ENCODE results near the gene ADRM1.

The ADRM1 gene

DNA sequence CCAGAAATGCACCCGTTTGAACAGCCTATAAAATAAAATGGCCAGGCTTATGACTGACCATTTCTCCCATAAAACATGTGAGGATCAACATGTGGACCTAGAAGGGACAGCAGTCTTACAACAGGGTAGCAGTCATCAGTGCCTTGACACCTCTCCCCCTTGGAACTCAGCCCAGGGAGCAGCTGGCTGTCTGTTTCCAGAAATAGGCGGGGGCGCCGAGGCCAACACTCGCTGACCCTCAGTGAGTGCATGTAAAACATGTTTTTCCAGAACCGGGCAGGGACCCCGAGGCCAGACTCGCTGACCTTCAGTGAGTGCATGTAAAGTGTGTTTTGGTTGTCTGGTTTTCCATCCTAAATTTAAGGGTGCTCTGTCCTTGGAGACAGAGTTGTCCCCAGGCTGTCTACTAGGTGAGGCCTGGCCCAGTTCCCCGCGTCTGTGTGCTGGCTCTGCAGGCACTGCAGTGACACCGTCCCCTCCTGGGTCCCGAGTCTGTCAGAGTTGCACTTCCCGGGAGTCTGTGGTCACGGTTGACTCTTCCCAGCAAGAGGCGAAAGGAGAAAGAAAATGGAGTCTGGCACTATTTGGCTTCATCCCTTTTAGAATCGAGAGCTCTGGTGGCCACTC, 19.8 kb upstream of the ADRM1 start:
- H3K27ac ChIP-seq (ENCODE audit: low read length), result no peak overlapping the region
- no peak overlapping the region for H2AFZ ChIP-seq (ENCODE audit: low read depth, low read length)
- no peaks in the 10 kb centered on the region for H3K9me3 ChIP-seq (ENCODE audit: insufficient read depth, low read length)
- no peaks in the 10 kb centered on the region for H3K4me1 ChIP-seq (ENCODE audit: low read length)
- H3K4me2 ChIP-seq (ENCODE audit: low read length), result no peak overlapping the region
- H3K9ac ChIP-seq (ENCODE audit: low read length), result no peak overlapping the region
- no peaks in the 10 kb centered on the region for H4K20me1 ChIP-seq (ENCODE audit: insufficient read depth, low read length)
- H3K27me3 ChIP-seq (ENCODE audit: low read depth, low read length), result no peaks in the 10 kb centered on the region
- no peak overlapping the region for H3K4me3 ChIP-seq (ENCODE audit: low read length)
- no peak for TF ChIP-seq EZH2phosphoT487 (IDR thresholded peaks at IDR 0.05; ENCODE audit: low read depth)
- TF ChIP-seq, protein P1, sequence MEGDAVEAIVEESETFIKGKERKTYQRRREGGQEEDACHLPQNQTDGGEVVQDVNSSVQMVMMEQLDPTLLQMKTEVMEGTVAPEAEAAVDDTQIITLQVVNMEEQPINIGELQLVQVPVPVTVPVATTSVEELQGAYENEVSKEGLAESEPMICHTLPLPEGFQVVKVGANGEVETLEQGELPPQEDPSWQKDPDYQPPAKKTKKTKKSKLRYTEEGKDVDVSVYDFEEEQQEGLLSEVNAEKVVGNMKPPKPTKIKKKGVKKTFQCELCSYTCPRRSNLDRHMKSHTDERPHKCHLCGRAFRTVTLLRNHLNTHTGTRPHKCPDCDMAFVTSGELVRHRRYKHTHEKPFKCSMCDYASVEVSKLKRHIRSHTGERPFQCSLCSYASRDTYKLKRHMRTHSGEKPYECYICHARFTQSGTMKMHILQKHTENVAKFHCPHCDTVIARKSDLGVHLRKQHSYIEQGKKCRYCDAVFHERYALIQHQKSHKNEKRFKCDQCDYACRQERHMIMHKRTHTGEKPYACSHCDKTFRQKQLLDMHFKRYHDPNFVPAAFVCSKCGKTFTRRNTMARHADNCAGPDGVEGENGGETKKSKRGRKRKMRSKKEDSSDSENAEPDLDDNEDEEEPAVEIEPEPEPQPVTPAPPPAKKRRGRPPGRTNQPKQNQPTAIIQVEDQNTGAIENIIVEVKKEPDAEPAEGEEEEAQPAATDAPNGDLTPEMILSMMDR (IDR thresholded peaks at IDR 0.05; ENCODE audit: low read depth, low read length), result no peak
- no peaks in the 10 kb centered on the region for H3K79me2 ChIP-seq (ENCODE audit: low read length)
- H3K36me3 ChIP-seq (replicated peaks; ENCODE audit: low read depth, low read length), result peaks cover 38% of the 10 kb centered on the region

DNA sequence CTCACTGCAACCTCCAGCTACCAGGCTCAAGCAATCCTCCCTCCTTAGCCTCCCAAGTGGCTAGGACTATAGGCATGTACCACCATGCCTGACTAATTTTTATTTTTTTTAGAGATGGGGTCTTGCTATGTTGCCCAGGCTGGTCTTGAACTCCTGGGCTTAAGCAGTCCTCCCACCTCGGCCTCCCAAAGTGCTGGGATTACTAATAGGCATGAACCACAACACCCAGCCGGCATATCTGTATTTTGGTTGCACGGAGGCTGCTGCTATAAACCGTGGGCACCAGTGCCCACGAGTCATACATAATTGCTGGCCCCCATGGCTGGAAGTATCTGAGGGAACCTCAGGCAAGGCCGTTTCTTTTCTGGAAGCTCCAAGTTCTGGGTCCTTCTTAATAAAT, 18.3 kb upstream of the ADRM1 start:
- Histone ChIP-seq H3K9me3 (ENCODE audit: insufficient read depth, low read length) (no peaks in the 10 kb centered on the region), H3K79me2 (ENCODE audit: low read length) (no peaks in the 10 kb centered on the region), H2AFZ (ENCODE audit: low read depth, low read length) (no peak overlapping the region), H3K4me3 (ENCODE audit: low read length) (no peak overlapping the region), H3K27me3 (ENCODE audit: low read depth, low read length) (no peaks in the 10 kb centered on the region), H3K27ac (ENCODE audit: low read length) (no peak overlapping the region), H3K9ac (ENCODE audit: low read length) (no peak overlapping the region), H3K4me1 (ENCODE audit: low read length) (no peaks in the 10 kb centered on the region), H4K20me1 (ENCODE audit: insufficient read depth, low read length) (0 out of 2 replicates have a peak, but pooled peaks cover 2% of the 10 kb centered on the region), H3K36me3 (replicated peaks; ENCODE audit: low read depth, low read length) (peaks cover 33% of the 10 kb centered on the region), H3K4me2 (ENCODE audit: low read length) (no peak overlapping the region)
- TF ChIP-seq EZH2phosphoT487 (IDR thresholded peaks at IDR 0.05; ENCODE audit: low read depth), result no peak
- TF ChIP-seq, protein P1 (IDR thresholded peaks at IDR 0.05; ENCODE audit: low read depth, low read length), result no peak

DNA sequence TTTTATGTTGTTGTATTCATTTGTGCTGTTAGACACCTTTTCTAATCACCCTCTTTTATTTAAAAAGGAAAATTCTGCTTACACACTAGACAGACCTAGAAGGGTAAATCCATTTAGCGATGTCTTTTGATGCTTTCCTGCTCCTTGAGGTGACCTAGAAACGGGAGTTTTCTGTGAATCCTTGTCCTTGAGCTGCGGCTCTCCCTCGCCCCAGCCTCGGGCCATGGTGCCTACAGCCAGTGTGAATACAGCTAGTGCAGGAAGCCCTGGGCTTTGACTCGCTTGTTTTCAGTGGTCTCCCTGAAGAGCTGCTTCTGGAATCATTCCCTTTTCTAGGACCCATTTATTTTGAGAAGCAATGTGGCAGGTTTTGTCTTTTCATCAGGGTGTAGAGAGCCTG, 17.6 kb upstream of the ADRM1 start:
- Histone ChIP-seq H3K9me3 (ENCODE audit: insufficient read depth, low read length) (no peaks in the 10 kb centered on the region), H3K4me1 (ENCODE audit: low read length) (no peaks in the 10 kb centered on the region), H2AFZ (ENCODE audit: low read depth, low read length) (no peak overlapping the region), H3K36me3 (replicated peaks; ENCODE audit: low read depth, low read length) (peaks cover 28% of the 10 kb centered on the region), H3K27ac (ENCODE audit: low read length) (no peak overlapping the region), H3K4me2 (ENCODE audit: low read length) (no peak overlapping the region), H3K4me3 (ENCODE audit: low read length) (no peak overlapping the region), H3K27me3 (ENCODE audit: low read depth, low read length) (no peaks in the 10 kb centered on the region), H3K79me2 (ENCODE audit: low read length) (no peaks in the 10 kb centered on the region), H4K20me1 (ENCODE audit: insufficient read depth, low read length) (0 out of 2 replicates have a peak, but pooled peaks cover 2% of the 10 kb centered on the region), H3K9ac (ENCODE audit: low read length) (no peak overlapping the region)
- TF ChIP-seq, protein P1 (IDR thresholded peaks at IDR 0.05; ENCODE audit: low read depth, low read length), result no peak
- TF ChIP-seq EZH2phosphoT487 (IDR thresholded peaks at IDR 0.05; ENCODE audit: low read depth), result no peak

DNA sequence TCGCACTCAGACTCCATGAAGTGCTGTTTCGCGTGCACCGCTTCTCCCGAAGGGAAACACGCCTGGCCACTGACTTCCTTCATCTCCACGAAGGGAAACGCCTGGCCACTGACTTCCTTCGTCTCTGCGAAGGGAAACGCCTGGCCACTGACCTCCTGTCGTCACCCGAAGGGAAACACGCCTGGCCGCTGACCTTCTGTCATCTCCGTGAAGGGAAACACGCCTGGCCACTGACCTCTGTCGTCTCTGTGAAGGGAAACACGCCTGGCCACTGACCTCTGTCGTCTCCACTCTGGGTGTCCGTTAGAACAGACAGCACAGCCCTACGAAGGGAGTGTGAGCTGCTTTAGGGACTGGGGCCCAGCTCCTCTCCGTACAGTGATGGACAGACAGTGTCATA, 17.1 kb upstream of the ADRM1 start:
- no peak overlapping the region for H3K27ac ChIP-seq (ENCODE audit: low read length)
- no peak overlapping the region for H3K4me3 ChIP-seq (ENCODE audit: low read length)
- H3K9ac ChIP-seq (ENCODE audit: low read length), result no peak overlapping the region
- H3K9me3 ChIP-seq (ENCODE audit: insufficient read depth, low read length), result no peaks in the 10 kb centered on the region
- H3K36me3 ChIP-seq (replicated peaks; ENCODE audit: low read depth, low read length), result peaks cover 23% of the 10 kb centered on the region
- H3K79me2 ChIP-seq (ENCODE audit: low read length), result no peaks in the 10 kb centered on the region
- H2AFZ ChIP-seq (ENCODE audit: low read depth, low read length), result no peak overlapping the region
- H4K20me1 ChIP-seq (ENCODE audit: insufficient read depth, low read length), result 0 out of 2 replicates have a peak, but pooled peaks cover 2% of the 10 kb centered on the region
- no peak for TF ChIP-seq EZH2phosphoT487 (IDR thresholded peaks at IDR 0.05; ENCODE audit: low read depth)
- TF ChIP-seq, protein P1 (IDR thresholded peaks at IDR 0.05; ENCODE audit: low read depth, low read length), result no peak
- H3K4me1 ChIP-seq (ENCODE audit: low read length), result no peaks in the 10 kb centered on the region
- no peaks in the 10 kb centered on the region for H3K27me3 ChIP-seq (ENCODE audit: low read depth, low read length)
- H3K4me2 ChIP-seq (ENCODE audit: low read length), result no peak overlapping the region

Measured in OCI-LY3 (cell line).